ENCODE data around the gene FAM43A. TPM values are rescaled to one million over a fixed set of nuclear protein-coding genes. Genes with fewer than 3 reads are reported as not detected.

The FAM43A gene
- total RNA-seq, 2 experiments from 2014 or later: 2.4 to 2.6 TPM

DNA sequence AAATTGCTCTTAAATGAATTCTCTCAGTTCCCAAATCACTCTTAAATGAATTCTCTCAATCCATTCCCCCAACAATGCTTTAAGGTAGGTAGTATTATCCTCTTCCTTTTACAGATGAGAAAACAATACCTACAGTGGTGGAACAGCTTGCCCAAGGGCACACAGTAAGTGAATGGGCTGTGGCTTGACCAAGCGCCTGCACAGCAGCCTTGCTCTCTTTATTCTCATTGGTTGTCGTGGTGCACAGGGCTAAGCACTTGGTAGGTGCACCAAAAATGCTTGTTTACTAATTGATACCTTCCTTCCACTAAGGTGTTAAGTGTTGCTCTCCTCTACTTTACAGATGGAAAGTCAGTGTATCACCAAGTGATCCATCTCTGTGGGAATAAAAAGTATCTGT, 43.3 kb downstream of the FAM43A start:
- no peaks in the 10 kb centered on the region for H3K36me3 Mint-ChIP-seq (ENCODE audit: low read depth)
- no peaks in the 10 kb centered on the region for H3K9me3 Mint-ChIP-seq
- H3K4me3 Mint-ChIP-seq: no peak overlapping the region
- no peaks in the 10 kb centered on the region for H3K4me1 Mint-ChIP-seq (ENCODE audit: low read depth)
- H3K27ac Mint-ChIP-seq: no peak overlapping the region
- H3K9me3 ChIP-seq (ENCODE audit: control insufficient read depth in 1 of 2, insufficient read depth in 1 of 2, low read length in 2 of 2): no peaks in the 10 kb centered on the region
- TF ChIP-seq, protein P1, sequence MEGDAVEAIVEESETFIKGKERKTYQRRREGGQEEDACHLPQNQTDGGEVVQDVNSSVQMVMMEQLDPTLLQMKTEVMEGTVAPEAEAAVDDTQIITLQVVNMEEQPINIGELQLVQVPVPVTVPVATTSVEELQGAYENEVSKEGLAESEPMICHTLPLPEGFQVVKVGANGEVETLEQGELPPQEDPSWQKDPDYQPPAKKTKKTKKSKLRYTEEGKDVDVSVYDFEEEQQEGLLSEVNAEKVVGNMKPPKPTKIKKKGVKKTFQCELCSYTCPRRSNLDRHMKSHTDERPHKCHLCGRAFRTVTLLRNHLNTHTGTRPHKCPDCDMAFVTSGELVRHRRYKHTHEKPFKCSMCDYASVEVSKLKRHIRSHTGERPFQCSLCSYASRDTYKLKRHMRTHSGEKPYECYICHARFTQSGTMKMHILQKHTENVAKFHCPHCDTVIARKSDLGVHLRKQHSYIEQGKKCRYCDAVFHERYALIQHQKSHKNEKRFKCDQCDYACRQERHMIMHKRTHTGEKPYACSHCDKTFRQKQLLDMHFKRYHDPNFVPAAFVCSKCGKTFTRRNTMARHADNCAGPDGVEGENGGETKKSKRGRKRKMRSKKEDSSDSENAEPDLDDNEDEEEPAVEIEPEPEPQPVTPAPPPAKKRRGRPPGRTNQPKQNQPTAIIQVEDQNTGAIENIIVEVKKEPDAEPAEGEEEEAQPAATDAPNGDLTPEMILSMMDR (IDR thresholded peaks at IDR 0.05): no peak
- peaks cover 2 to 4% of the 10 kb centered on the region in 2 experiments for H3K27me3 ChIP-seq (ENCODE audit: control insufficient read depth in 1 of 2, insufficient read depth in 2 of 2, low read length in 2 of 2)
- H3K36me3 ChIP-seq (ENCODE audit: insufficient read depth, low read length): no peaks in the 10 kb centered on the region
- no peaks in the 10 kb centered on the region for H3K4me1 ChIP-seq (ENCODE audit: insufficient read depth, low read length)
- POLR2A ChIA-PET: no interaction called here
- DNase-seq (no peak), ATAC-seq (ENCODE audit: poor library complexity) (no peak)
- CTCF ChIA-PET: no interaction called here
- H3K27ac ChIP-seq (ENCODE audit: low read depth in 1 of 2, low read length in 2 of 2): no peak overlapping the region
- peaks cover 30% of the 10 kb centered on the region for H3K27me3 Mint-ChIP-seq
- no peak overlapping the region for H3K4me3 ChIP-seq (ENCODE audit: low read length)
- intact Hi-C loops (cut with DNase I, micrococcal nuclease): no loop called here

DNA sequence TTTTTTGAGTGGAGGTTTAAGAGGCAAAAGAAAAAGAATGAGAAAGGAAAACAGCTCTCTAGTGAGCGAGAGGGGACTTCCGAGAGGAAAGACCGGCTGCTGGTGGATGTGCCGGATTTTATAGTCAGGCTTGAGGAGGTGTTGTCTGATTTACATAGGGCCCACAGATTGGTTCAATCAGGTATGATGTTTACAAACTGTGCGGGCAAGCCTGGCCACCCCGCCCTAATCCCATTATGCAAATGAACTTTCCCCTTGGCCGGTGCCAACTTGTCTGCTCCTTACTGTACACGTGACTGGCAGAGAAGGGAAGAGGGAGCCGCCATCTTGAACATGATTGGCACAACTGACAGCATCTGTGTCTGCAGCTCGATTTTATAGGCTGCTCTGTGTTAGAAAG, 44.7 kb downstream of the FAM43A start:
- Histone ChIP-seq H3K36me3 (ENCODE audit: insufficient read depth, low read length) (no peaks in the 10 kb centered on the region), H3K27me3 (ENCODE audit: control insufficient read depth in 1 of 2, insufficient read depth in 2 of 2, low read length in 2 of 2) (peaks cover 2 to 4% of the 10 kb centered on the region in 2 experiments), H3K27ac (ENCODE audit: low read depth in 1 of 2, low read length in 2 of 2) (no peak overlapping the region), H3K4me1 (ENCODE audit: insufficient read depth, low read length) (no peaks in the 10 kb centered on the region), H3K4me3 (ENCODE audit: low read length) (no peak overlapping the region), H3K9me3 (ENCODE audit: control insufficient read depth in 1 of 2, insufficient read depth in 1 of 2, low read length in 2 of 2) (no peaks in the 10 kb centered on the region)
- Mint-ChIP-seq H3K27me3 (peaks cover 39% of the 10 kb centered on the region), H3K27ac (no peak overlapping the region), H3K36me3 (ENCODE audit: low read depth) (no peaks in the 10 kb centered on the region), H3K9me3 (no peaks in the 10 kb centered on the region), H3K4me1 (ENCODE audit: low read depth) (no peaks in the 10 kb centered on the region), H3K4me3 (no peak overlapping the region)
- POLR2A ChIA-PET: no interaction called here
- CTCF ChIA-PET: no interaction called here
- no peak for ATAC-seq (ENCODE audit: poor library complexity)
- TF ChIP-seq, protein P1 (IDR thresholded peaks at IDR 0.05): no peak
- intact Hi-C loops (cut with DNase I, micrococcal nuclease): no loop called here
- DNase-seq: no peak

DNA sequence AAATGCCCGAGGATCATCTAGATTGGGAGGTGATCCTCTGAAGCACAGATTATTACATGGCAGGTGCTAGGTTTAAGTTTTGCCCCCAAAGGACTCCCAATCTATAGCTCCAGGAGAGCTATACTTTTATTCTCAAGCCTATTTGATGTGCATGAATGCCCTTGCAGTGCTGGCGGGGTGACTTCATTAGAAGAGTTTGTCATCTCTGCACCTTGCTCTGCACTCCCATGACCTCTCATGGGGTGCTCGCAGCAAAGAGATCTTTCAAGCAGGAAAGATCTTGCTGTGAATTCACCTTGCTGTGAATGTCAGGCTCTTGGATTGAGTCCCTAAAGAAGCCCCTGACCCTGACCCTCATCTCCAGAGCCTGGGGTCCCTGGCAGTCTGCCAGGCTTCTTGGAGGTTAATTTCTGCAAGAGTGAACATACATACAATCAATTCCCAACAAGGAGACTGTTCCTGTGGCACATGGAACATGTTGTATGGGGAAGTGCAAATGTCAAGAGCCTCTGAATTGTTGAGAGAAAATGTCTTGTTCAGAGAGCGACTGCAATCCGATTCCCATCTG, 45.9 kb downstream of the FAM43A start:
- TF ChIP-seq, protein P1 (IDR thresholded peaks at IDR 0.05): no peak
- POLR2A ChIA-PET: no interaction called here
- DNase-seq (no peak), ATAC-seq (ENCODE audit: poor library complexity) (no peak)
- H3K36me3 ChIP-seq (ENCODE audit: insufficient read depth, low read length): no peaks in the 10 kb centered on the region
- peaks cover 41% of the 10 kb centered on the region for H3K27me3 Mint-ChIP-seq
- no peaks in the 10 kb centered on the region for H3K9me3 ChIP-seq (ENCODE audit: control insufficient read depth in 1 of 2, insufficient read depth in 1 of 2, low read length in 2 of 2)
- H3K27me3 ChIP-seq (ENCODE audit: control insufficient read depth in 1 of 2, insufficient read depth in 2 of 2, low read length in 2 of 2): peaks cover 2 to 12% of the 10 kb centered on the region in 2 experiments
- no peaks in the 10 kb centered on the region for H3K9me3 Mint-ChIP-seq
- no peaks in the 10 kb centered on the region for H3K4me1 Mint-ChIP-seq (ENCODE audit: low read depth)
- no peak overlapping the region for H3K27ac Mint-ChIP-seq
- intact Hi-C loops (cut with DNase I, micrococcal nuclease): no loop called here
- H3K27ac ChIP-seq (ENCODE audit: low read depth in 1 of 2, low read length in 2 of 2): no peak overlapping the region
- H3K4me1 ChIP-seq (ENCODE audit: insufficient read depth, low read length): no peaks in the 10 kb centered on the region
- CTCF ChIA-PET: no interaction called here
- no peak overlapping the region for H3K4me3 Mint-ChIP-seq
- no peak overlapping the region for H3K4me3 ChIP-seq (ENCODE audit: low read length)
- no peaks in the 10 kb centered on the region for H3K36me3 Mint-ChIP-seq (ENCODE audit: low read depth)

Measured in CD4-positive, alpha-beta T cell (primary cell).